Measurements from ENCODE around the gene SHANK3. TPM values are rescaled to one million over a fixed set of nuclear protein-coding genes. Genes with fewer than 3 reads are reported as not detected.

SHANK3 gene
- total RNA-seq, 6 experiments from 2014 or later, result 9.7 to 16.0 (median 14.8) TPM

DNA sequence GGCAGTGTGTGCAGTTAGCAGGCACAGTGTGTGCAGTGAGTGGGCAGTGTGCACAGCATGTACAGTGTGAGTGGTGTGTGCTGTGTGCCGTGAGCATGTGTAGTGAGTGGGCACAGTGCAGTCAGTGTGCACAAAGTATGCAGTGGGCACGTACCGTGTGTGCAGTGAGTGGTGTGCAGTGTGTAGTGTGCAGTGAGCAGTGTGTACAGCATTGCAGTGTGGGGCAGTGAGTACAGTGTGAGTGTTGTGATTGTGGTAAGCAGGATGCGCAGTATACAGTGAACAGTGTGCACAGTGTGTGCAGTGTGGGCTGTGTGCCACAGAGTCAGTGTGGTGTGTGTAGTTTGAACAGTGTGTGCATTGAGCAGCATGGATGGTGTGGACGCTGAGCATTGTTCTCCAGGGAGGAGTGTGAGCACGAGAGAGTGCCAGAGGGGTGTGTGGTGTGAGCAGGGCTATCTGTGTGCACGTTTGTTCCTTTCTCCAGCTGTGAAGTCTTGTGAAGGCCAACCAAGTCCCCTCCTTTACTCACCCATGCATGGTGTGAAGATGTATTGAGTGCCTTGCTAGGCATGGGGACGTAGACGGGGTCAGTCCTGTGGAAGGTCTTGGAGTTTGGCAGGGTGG lies 3.0 kb downstream of the SHANK3 start:
- H3K36me3 ChIP-seq, result no peaks in the 10 kb centered on the region
- DNase-seq, result no peak
- WGBS (ENCODE audit: insufficient coverage, low coverage, low lambda C conversion rate, missing lambda C conversion rate), result 87% methylated on average over 4 of the region's 9 CpGs
- no peaks in the 10 kb centered on the region for H3K9me3 ChIP-seq
- intact Hi-C loops (cut with DNase I), result no loop called here
- TF ChIP-seq POLR2A (IDR thresholded peaks at IDR 0.05) (no peak), CTCF (IDR thresholded peaks at IDR 0.05) (no peak)
- no peaks in the 10 kb centered on the region for H3K27me3 ChIP-seq
- H3K27ac ChIP-seq, result no peak overlapping the region
- ATAC-seq, result no peak
- H3K4me3 ChIP-seq, result peak overlapping the region in 2 of 3 donors; percentile 24 to 35
- H3K4me1 ChIP-seq, result no peaks in the 10 kb centered on the region

DNA sequence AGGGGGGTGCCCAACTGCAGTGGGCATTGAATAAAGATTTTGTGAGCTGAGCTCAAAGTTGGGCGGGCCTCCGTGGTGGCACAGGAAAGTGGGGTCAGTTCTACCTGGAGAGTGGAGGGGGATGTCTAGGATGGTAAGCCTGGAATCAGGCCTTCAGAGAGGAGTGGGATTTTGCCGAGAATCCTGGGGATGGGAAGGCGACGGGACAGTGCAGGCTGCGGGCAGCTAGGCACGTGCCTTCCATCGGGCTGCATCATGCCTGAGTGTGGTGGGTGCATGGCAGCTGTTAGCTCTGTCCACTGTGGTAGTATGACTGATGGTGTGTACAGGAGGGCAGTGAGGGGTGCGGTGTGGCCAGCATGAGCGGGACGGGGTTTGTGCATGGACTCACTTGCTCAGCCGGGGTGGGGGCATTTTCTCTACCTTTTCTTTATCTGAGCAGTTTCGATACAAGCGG lies 3.6 kb downstream of the SHANK3 start:
- Histone ChIP-seq H3K4me1 (no peaks in the 10 kb centered on the region), H3K27ac (no peak overlapping the region), H3K9me3 (no peaks in the 10 kb centered on the region), H3K4me3 (no peak overlapping the region), H3K27me3 (no peaks in the 10 kb centered on the region), H3K36me3 (no peaks in the 10 kb centered on the region)
- intact Hi-C loops (cut with DNase I), result no loop called here
- ATAC-seq (no peak), DNase-seq (no peak)
- WGBS (ENCODE audit: insufficient coverage, low coverage, low lambda C conversion rate, missing lambda C conversion rate), result 74% methylated on average over 8 of the region's 14 CpGs
- TF ChIP-seq CTCF (IDR thresholded peaks at IDR 0.05) (no peak), POLR2A (IDR thresholded peaks at IDR 0.05) (no peak)

GRCh38 chr22:50676661-50677492 lies 4.3 kb downstream of the SHANK3 start:
- H3K4me1 ChIP-seq, result no peaks in the 10 kb centered on the region
- no peaks in the 10 kb centered on the region for H3K27me3 ChIP-seq
- H3K27ac ChIP-seq, result no peak overlapping the region
- DNase-seq (no peak), ATAC-seq (no peak)
- no peaks in the 10 kb centered on the region for H3K9me3 ChIP-seq
- H3K36me3 ChIP-seq, result no peaks in the 10 kb centered on the region
- intact Hi-C loops (cut with DNase I), result no loop called here
- TF ChIP-seq CTCF (IDR thresholded peaks at IDR 0.05) (no peak), POLR2A (IDR thresholded peaks at IDR 0.05) (no peak)
- H3K4me3 ChIP-seq, result no peak overlapping the region
- 69% methylated on average over 2 of the region's 10 CpGs for WGBS (ENCODE audit: insufficient coverage, low coverage, low lambda C conversion rate, missing lambda C conversion rate)

GRCh38 chr22:50677493-50678217 lies 5.0 kb downstream of the SHANK3 start:
- H3K4me3 ChIP-seq, result no peak overlapping the region

More at GRCh38 chr22:50677493-50678217, 5.0 kb downstream of the SHANK3 start:
- Histone ChIP-seq H3K27ac (no peak overlapping the region), H3K9me3 (no peaks in the 10 kb centered on the region), H3K4me1 (no peaks in the 10 kb centered on the region), H3K27me3 (no peaks in the 10 kb centered on the region), H3K36me3 (no peaks in the 10 kb centered on the region)
- 67% methylated on average over 9 of the region's 13 CpGs for WGBS (ENCODE audit: insufficient coverage, low coverage, low lambda C conversion rate, missing lambda C conversion rate)
- TF ChIP-seq POLR2A (IDR thresholded peaks at IDR 0.05) (no peak), CTCF (IDR thresholded peaks at IDR 0.05) (no peak)
- intact Hi-C loops (cut with DNase I), result no loop called here
- ATAC-seq (no peak), DNase-seq (no peak)
